ENCODE measurements around the gene SOX1.
A peak's percentile ranks its signal among the peaks of the same experiment; 100 is the strongest.

The SOX1 gene

GRCh38 chr13:112055036-112055914 is 11.7 kb upstream of the SOX1 start:
- DNase-seq (ENCODE audit: low spot score): peak; percentile 40
- no peak for TF ChIP-seq CTCF (IDR thresholded peaks at IDR 0.05; ENCODE audit: extremely low read depth, missing control alignments)

GRCh38 chr13:112055915-112056269 is 11.1 kb upstream of the SOX1 start:
- DNase-seq (ENCODE audit: low spot score): no peak
- TF ChIP-seq CTCF (IDR thresholded peaks at IDR 0.05; ENCODE audit: extremely low read depth, missing control alignments): no peak

- peak; percentile 40 for DNase-seq (ENCODE audit: low spot score)
- TF ChIP-seq CTCF (IDR thresholded peaks at IDR 0.05; ENCODE audit: extremely low read depth, missing control alignments): no peak
Observed at GRCh38 chr13:112056284-112056727, 10.6 kb upstream of the SOX1 start.

GRCh38 chr13:112056739-112057438 is 10.1 kb upstream of the SOX1 start:
- DNase-seq (ENCODE audit: low spot score): peak; percentile 45
- no peak for TF ChIP-seq CTCF (IDR thresholded peaks at IDR 0.05; ENCODE audit: extremely low read depth, missing control alignments)

GRCh38 chr13:112057439-112057735 is 9.6 kb upstream of the SOX1 start:
- no peak for TF ChIP-seq CTCF (IDR thresholded peaks at IDR 0.05; ENCODE audit: extremely low read depth, missing control alignments)
- DNase-seq (ENCODE audit: low spot score): no peak

- DNase-seq (ENCODE audit: low spot score): no peak
- TF ChIP-seq CTCF (IDR thresholded peaks at IDR 0.05; ENCODE audit: extremely low read depth, missing control alignments): no peak
Observed at GRCh38 chr13:112057736-112058518, 9.0 kb upstream of the SOX1 start.

- TF ChIP-seq CTCF (IDR thresholded peaks at IDR 0.05; ENCODE audit: extremely low read depth, missing control alignments): no peak
- DNase-seq (ENCODE audit: low spot score): no peak
Observed at GRCh38 chr13:112058519-112058873, 8.5 kb upstream of the SOX1 start.

Data from GM20000 (cell line).